GM21825 (cell line): ENCODE data around the gene ENPP6.
"Not testable (repeated sequence)": the region's sequence is repeated elsewhere in the genome, so short reads cannot be mapped to it uniquely, and the experiment has no call there.

ENCODE experiments used
- ATAC-seq: cut with Tn5 transposase; IDR thresholded peaks from one replicate; pipeline ENCODE4 v1.9.1; 2021; ENCODE audit warnings: mild to moderate bottlenecking, moderate library complexity; ENCODE audit not compliant: unreplicated experiment

ENPP6 gene

DNA sequence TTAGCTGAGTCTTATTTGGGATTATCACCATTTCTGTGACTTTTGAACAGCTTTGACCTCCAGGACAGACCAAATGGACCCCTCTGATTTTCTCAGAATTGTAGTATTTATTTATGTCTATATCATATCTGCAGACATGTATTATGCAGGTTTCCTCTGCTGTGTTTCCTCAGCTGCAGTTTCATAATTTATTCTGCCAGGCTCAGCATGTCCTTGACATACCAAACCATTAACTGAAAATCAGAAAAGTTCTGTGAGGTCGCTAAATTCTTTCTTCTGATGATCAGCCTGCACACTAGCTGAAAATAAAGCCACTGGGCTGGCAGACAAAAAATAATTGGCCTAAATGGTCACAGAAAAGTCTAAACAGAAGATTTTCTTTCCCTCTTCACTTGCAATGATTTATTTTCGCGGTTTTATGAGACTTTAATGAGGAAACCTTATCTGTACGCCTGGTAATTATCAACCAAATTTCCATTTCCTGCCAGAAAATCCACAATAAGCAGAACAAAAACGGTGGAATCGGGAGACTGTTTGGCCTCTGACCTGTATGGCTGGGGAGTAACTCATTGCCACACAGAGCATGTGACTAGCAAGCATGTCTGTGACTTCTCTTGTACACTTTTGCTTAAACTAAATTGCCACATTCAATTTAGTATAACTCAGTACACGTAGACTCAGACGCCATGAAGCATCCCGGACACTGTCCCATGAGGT is 150.9 kb downstream of the ENPP6 start:
- no peak for ATAC-seq

GRCh38 chr4:184064877-184065276 is 152.8 kb downstream of the ENPP6 start:
- ATAC-seq: no peak

- no peak for ATAC-seq
Measured at GRCh38 chr4:184062769-184063168, 154.9 kb downstream of the ENPP6 start.

DNA sequence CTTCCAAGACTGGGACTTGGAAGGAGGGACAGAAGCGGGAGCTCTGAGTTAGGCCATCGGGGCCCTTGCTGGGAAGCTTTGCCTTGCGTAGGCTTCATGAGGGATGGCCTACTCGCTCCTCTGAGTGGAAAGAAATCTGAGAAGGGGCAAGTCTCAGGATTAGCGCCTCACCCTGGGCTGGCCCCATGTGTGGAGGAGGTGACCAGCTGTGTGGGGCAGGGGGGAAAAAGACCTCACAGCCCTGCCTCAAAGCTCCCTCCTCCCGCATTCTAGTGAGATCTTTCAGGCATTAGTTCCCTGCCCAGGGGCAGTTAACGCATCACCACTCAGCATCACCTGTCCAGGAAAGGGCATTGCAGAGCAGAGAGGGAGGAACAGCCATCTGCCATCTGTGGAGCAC is 156.1 kb downstream of the ENPP6 start:
- no peak for ATAC-seq

- ATAC-seq: no peak
Measured at GRCh38 chr4:184059099-184059498, 158.6 kb downstream of the ENPP6 start.

DNA sequence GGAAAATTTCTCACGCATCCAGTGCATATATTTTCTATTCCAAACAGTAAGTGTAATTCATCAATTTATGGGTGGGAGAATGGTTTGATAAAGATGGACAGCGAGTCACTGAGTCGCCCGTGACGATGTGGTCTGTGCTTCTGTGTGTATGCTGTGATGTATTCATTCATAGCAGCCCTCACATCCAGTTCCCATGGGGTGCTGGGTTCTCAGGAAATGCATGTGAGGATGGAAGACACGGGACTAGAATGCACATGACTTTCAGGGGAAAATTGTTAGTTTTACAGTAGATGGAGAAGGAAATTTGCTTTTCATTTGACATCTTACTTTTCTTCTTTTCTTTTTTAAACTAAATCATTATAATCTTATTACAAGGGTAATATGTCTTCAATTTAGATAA is 159.6 kb downstream of the ENPP6 start:
- ATAC-seq: no peak

DNA sequence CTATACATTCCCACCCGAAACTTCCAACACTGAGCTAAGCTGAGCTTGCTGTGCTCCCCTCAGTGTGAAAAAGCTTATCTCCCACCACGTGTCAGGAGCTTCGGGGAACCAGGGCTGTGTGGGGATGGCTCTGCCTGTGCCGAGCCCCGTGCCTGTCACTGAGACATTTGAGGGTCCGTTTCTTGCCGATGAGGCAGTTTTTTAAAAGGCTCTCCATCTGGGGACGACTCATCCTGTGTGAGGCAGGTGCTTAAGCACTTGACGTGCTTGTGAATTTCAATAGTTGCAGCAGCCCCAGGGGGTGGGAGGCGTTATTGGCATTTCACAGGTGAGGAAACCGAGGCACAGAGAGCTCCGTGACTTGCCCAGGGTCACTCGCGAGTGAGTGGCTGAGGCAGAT is 160.8 kb downstream of the ENPP6 start:
- ATAC-seq: no peak

DNA sequence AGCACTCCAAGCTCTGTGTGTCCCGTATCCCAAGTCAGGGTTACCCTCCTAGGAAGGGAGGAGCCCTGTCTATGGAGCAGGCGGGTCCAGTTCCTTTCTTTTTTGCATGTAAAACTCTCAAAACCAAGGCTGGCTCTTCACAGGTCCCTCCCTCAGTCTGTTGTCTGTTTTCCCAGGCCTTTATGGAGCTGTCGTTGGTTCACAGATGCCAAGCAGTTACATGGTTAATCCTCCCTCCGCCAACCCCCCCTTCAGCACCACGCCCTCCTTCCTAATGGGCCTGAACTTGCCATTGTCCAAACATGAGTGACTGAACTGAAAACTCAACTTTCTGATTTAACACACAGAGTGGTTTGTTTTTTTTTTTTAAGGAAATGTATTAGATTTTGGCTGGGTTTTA is 164.2 kb downstream of the ENPP6 start:
- ATAC-seq: no peak

GRCh38 chr4:184052616-184053015 is 165.1 kb downstream of the ENPP6 start:
- no peak for ATAC-seq

DNA sequence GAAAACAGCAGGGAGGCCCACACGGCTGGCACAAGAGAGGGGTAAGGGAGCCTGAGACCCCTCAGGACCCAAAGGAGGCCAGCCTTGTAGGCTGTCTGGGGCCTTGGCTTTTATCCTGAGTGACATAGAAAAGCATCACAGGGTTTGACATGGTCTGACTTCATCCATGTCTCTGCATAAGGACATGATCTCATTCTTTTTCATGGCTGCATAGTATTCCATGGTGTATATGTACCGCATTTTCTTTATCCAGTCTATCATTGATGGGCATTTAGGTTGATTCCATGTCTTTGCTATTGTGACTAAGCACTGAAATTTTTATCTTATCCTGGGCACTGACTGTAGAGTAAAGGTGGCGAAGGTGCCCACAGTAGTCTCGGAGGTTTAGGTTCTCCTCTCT is 166.4 kb downstream of the ENPP6 start:
- not testable (repeated sequence) for ATAC-seq

- no peak for ATAC-seq
Measured at GRCh38 chr4:184046148-184046547, 171.5 kb downstream of the ENPP6 start.

- ATAC-seq: no peak
Measured at GRCh38 chr4:184041156-184041555, 176.5 kb downstream of the ENPP6 start.

- no peak for ATAC-seq
Measured at GRCh38 chr4:184039963-184040383, 177.7 kb downstream of the ENPP6 start.
